NCI-H1092 (cell line): Measurements from ENCODE around the gene HS3ST6.
"Not testable (repeated sequence)": the region's sequence is repeated elsewhere in the genome, so short reads cannot be mapped to it uniquely, and the experiment has no call there.

Experiments
- DNase-seq: peaks from one replicate; lab custom pipeline; 2025; lab: John Stamatoyannopoulos, UW

Gene HS3ST6

GRCh38 chr16:1946495-1947368 lies 28.5 kb upstream of the HS3ST6 start:
- no peak for DNase-seq

GRCh38 chr16:1945559-1946391 lies 27.6 kb upstream of the HS3ST6 start:
- no peak for DNase-seq

- no peak for DNase-seq
Measured at GRCh38 chr16:1944612-1945199, 26.5 kb upstream of the HS3ST6 start.

- DNase-seq, result peak; percentile 100
Measured at GRCh38 chr16:1942810-1943726, 24.9 kb upstream of the HS3ST6 start, which contains the start of gene MSRB1. Gene MSRB1, minus strand, starts transcription at chr16:1943199. Its CDS starts 43 bp downstream, at chr16:1943156.

GRCh38 chr16:1942047-1942809 lies 24.0 kb upstream of the HS3ST6 start:
- DNase-seq, result no peak

- DNase-seq, result no peak
Measured at GRCh38 chr16:1941162-1942046, 23.2 kb upstream of the HS3ST6 start.

GRCh38 chr16:1940273-1941161 lies 22.3 kb upstream of the HS3ST6 start:
- no peak for DNase-seq

- not testable (repeated sequence) for DNase-seq
Measured at GRCh38 chr16:1939833-1940232, 21.6 kb upstream of the HS3ST6 start.

- no peak for DNase-seq
Measured at GRCh38 chr16:1938910-1939309, 20.7 kb upstream of the HS3ST6 start.

GRCh38 chr16:1938316-1938715 lies 20.1 kb upstream of the HS3ST6 start:
- no peak for DNase-seq

GRCh38 chr16:1936945-1937479 lies 18.8 kb upstream of the HS3ST6 start:
- DNase-seq, result no peak

- DNase-seq, result no peak
Measured at GRCh38 chr16:1933097-1933661, 15.0 kb upstream of the HS3ST6 start.

- peak; percentile 57 for DNase-seq
Measured at GRCh38 chr16:1932050-1933028, 14.1 kb upstream of the HS3ST6 start.

- DNase-seq, result no peak
Measured at GRCh38 chr16:1930338-1930720, 12.1 kb upstream of the HS3ST6 start.

- DNase-seq, result peak; percentile 76
Measured at GRCh38 chr16:1929578-1930337, 11.5 kb upstream of the HS3ST6 start.

- DNase-seq, result no peak
Measured at GRCh38 chr16:1929105-1929504, 10.9 kb upstream of the HS3ST6 start.
